ENCODE measurements around the gene MDP1.
A peak's percentile ranks its signal among the peaks of the same experiment; 100 is the strongest.
"Not testable (repeated sequence)": the region's sequence is repeated elsewhere in the genome, so short reads cannot be mapped to it uniquely, and the experiment has no call there.

MDP1 gene

DNA sequence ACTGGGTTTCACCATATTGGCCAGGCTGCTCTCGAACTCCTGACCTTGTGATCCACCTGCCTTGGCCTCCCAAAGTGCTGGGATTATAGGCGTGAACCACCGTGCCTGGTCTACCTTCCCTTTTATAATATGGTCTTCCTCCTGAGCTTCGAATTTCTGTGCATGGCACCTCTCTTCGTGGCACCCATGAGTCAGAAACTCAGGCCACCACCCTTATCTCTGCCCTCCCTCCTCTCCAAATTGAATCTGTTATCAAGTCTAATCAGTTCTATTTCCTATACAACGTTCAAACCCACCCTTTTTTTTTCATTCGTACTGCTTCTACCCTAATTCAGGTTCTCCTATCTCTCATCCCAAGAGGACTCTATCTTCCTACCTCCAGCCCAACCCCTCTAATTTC, 31.6 kb upstream of the MDP1 start:
- DNase-seq (ENCODE audit: extremely low read depth, insufficient read length) = no peak
- Histone ChIP-seq H3K4me3 (replicated peaks; ENCODE audit: low read depth, low read length) (no peak overlapping the region), H3K36me3 (ENCODE audit: control insufficient read depth, insufficient read depth, low read length) (no peaks in the 10 kb centered on the region; the same call in 1 of the 2 replicates), H3K27me3 (replicated peaks; ENCODE audit: control insufficient read depth, insufficient read depth, low read length) (no peaks in the 10 kb centered on the region)
- no peak for TF ChIP-seq CTCF (IDR thresholded peaks at IDR 0.05; ENCODE audit: insufficient read depth, low read length, poor library complexity, severe bottlenecking)

DNA sequence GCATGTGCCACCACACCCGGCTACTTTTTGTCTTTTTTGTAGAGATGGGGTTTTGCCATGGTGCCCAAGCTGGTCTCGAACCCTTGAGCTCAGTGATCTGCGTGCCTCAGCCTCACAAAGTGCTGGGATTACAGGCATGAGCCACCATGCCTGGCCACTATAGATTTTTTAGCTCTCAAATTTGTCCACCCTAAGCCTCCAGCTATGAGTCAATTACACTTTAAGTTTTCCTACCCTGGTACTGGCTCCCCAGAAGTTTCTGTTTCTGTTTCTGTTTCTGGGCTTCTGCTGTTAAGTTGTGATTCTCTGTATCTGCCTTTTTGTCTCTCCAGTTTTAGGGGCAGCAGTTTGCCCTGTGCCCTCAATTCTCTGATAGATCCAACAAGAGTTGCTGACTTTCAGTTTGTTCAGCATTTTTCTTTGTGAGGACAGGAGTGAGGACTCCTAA, 30.9 kb upstream of the MDP1 start:
- Histone ChIP-seq H3K36me3 (ENCODE audit: control insufficient read depth, insufficient read depth, low read length) (no peaks in the 10 kb centered on the region), H3K27me3 (replicated peaks; ENCODE audit: control insufficient read depth, insufficient read depth, low read length) (no peaks in the 10 kb centered on the region), H3K4me3 (replicated peaks; ENCODE audit: low read depth, low read length) (no peak overlapping the region)
- no peak for TF ChIP-seq CTCF (IDR thresholded peaks at IDR 0.05; ENCODE audit: insufficient read depth, low read length, poor library complexity, severe bottlenecking)
- DNase-seq (ENCODE audit: extremely low read depth, insufficient read length) = peak; percentile 42

GRCh38 chr14:24245350-24245749, 29.5 kb upstream of the MDP1 start:
- H3K27me3 ChIP-seq (replicated peaks; ENCODE audit: control insufficient read depth, insufficient read depth, low read length); DNase-seq (ENCODE audit: extremely low read depth, insufficient read length); H3K36me3 ChIP-seq (ENCODE audit: control insufficient read depth, insufficient read depth, low read length); H3K4me3 ChIP-seq (replicated peaks; ENCODE audit: low read depth, low read length): not testable (repeated sequence)

- DNase-seq (ENCODE audit: extremely low read depth, insufficient read length) = peak; percentile 52
- Histone ChIP-seq H3K27me3 (replicated peaks; ENCODE audit: control insufficient read depth, insufficient read depth, low read length) (no peaks in the 10 kb centered on the region), H3K36me3 (ENCODE audit: control insufficient read depth, insufficient read depth, low read length) (peaks cover 21% of the 10 kb centered on the region), H3K4me3 (replicated peaks; ENCODE audit: low read depth, low read length) (peak overlapping the region; percentile 73)
- no peak for TF ChIP-seq CTCF (IDR thresholded peaks at IDR 0.05; ENCODE audit: insufficient read depth, low read length, poor library complexity, severe bottlenecking)
Measured at GRCh38 chr14:24243336-24243836, 27.5 kb upstream of the MDP1 start.

- H3K27me3 ChIP-seq (replicated peaks; ENCODE audit: control insufficient read depth, insufficient read depth, low read length) = no peaks in the 10 kb centered on the region
- peak overlapping the region; percentile 73 for H3K4me3 ChIP-seq (replicated peaks; ENCODE audit: low read depth, low read length)
- H3K36me3 ChIP-seq (ENCODE audit: control insufficient read depth, insufficient read depth, low read length) = peaks cover 32% of the 10 kb centered on the region
- peak; percentile 96 for DNase-seq (ENCODE audit: extremely low read depth, insufficient read length)
- peak; percentile 25 for TF ChIP-seq CTCF (IDR thresholded peaks at IDR 0.05; ENCODE audit: insufficient read depth, low read length, poor library complexity, severe bottlenecking)
Measured at GRCh38 chr14:24241829-24242443, 26.1 kb upstream of the MDP1 start.

DNA sequence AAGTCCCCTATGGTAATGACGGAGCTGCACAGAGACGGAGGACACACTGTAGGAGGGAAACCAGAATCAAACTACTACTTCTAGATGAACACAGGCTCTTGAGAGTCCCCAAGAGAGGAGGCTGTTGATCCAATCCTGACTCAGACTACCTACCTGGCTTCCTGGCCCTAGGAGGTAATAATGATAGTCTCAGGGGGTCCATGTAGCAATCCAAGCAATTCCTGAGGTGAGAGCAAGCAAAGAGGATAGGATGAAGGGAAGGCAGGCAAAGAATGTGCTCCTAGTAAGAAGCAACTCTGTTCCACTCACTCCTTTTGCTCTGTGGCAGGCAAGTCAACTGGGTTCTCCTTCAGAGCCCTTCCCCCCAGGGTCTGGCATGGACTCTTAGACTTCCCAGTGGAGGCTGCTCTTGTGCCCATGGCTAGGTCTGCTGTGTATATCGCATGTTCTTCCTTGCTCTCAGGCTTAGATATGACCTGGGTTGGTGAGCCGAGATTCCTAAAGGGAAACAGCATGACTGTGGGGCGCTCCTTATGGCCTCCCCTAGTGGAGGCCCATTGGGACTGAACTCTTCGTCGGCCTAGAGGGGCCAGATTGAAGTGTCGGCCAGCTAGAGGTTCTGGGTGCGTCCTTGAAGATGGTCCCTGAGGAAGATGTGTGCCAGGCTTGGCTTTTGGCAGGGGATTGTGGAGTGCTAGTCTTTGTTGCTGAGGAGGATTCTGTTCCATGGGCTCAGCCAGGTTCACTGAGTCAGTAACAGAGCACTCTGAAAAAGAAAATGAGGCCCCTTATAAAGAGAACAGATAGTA, 24.4 kb upstream of the MDP1 start:
- H3K36me3 ChIP-seq (ENCODE audit: control insufficient read depth, insufficient read depth, low read length) = peaks cover 42% of the 10 kb centered on the region
- no peak for DNase-seq (ENCODE audit: extremely low read depth, insufficient read length)
- H3K27me3 ChIP-seq (replicated peaks; ENCODE audit: control insufficient read depth, insufficient read depth, low read length) = no peaks in the 10 kb centered on the region
- no peak for TF ChIP-seq CTCF (IDR thresholded peaks at IDR 0.05; ENCODE audit: insufficient read depth, low read length, poor library complexity, severe bottlenecking)
- no peak overlapping the region for H3K4me3 ChIP-seq (replicated peaks; ENCODE audit: low read depth, low read length)

Data from GM06990 (cell line).